DOHH2 (cell line): ENCODE results near the gene TAF3.

Source experiments
- H3F3A ChIP-seq: fragments of 200-600 bp; sonication (generic), shearing (Covaris generic); 2 replicates; pipeline ENCODE4 v1.6.0; 2016; ENCODE audit warnings: antibody characterized with exemption, mild to moderate bottlenecking; ENCODE audit not compliant: control insufficient read depth, insufficient read depth
- H3K27ac ChIP-seq: fragments of 200-600 bp; sonication (generic); 2 replicates; pipeline ENCODE4 v1.5.1; 2014; ENCODE audit warnings: low read depth, mild to moderate bottlenecking, low read length, moderate library complexity
- H3K27me3 ChIP-seq: fragments of 200-600 bp; sonication (generic); 2 replicates; pipeline ENCODE4 v1.6.1; 2014; ENCODE audit warnings: mild to moderate bottlenecking, low read length, mixed read lengths; ENCODE audit not compliant: control insufficient read depth
- H3K36me3 ChIP-seq: fragments of 200-600 bp; sonication (generic); 2 replicates; pipeline ENCODE4 v1.6.1; 2014; ENCODE audit warnings: mild to moderate bottlenecking, low read length, moderate library complexity, mixed read lengths; ENCODE audit not compliant: control insufficient read depth
- H3K4me1 ChIP-seq: fragments of 200-600 bp; sonication (generic); 2 replicates; pipeline ENCODE4 v1.6.1; 2014; ENCODE audit warnings: mild to moderate bottlenecking, low read length, mixed read lengths; ENCODE audit not compliant: control insufficient read depth
- H3K4me2 ChIP-seq: fragments of 200-600 bp; sonication (generic); 2 replicates; pipeline ENCODE4 v1.6.0; 2014; ENCODE audit warnings: mild to moderate bottlenecking, low read length, moderate library complexity
- H3K4me3 ChIP-seq: fragments of 200-600 bp; sonication (generic); 2 replicates; pipeline ENCODE4 v1.5.1; 2014; ENCODE audit warnings: mild to moderate bottlenecking, low read length, mixed read lengths
- H3K79me2 ChIP-seq: fragments of 200-600 bp; sonication (generic); 2 replicates; pipeline ENCODE4 v1.6.1; 2014; ENCODE audit warnings: mild to moderate bottlenecking, low read length, mixed read lengths; ENCODE audit not compliant: control insufficient read depth
- H3K9me2 ChIP-seq: fragments of 200-600 bp; sonication (generic); replicated peaks from 2 replicates; pipeline ENCODE4 v1.6.1; 2014; ENCODE audit warnings: mild to moderate bottlenecking, low read length, mixed read lengths; ENCODE audit not compliant: control insufficient read depth
- H3K9me3 ChIP-seq: fragments of 200-600 bp; sonication (generic); 2 replicates; pipeline ENCODE4 v1.6.1; 2014; ENCODE audit warnings: antibody characterized with exemption, low read length, mixed read lengths; ENCODE audit not compliant: control insufficient read depth, insufficient read depth
- H4K20me1 ChIP-seq: fragments of 200-600 bp; sonication (generic); 2 replicates; pipeline ENCODE4 v1.6.0; 2014; ENCODE audit warnings: low read depth, mild to moderate bottlenecking, antibody characterized with exemption, low read length, moderate library complexity; ENCODE audit not compliant: control insufficient read depth, insufficient read depth
- CTCF ChIP-seq: fragments of 200-600 bp; sonication (generic); IDR thresholded peaks from one replicate; pipeline ENCODE4 v1.5.1; 2014; ENCODE audit warnings: antibody characterized with exemption, mild to moderate bottlenecking, low read depth, low read length; ENCODE audit not compliant: poor library complexity, severe bottlenecking
- EZH2phosphoT487 ChIP-seq: fragments of 200-600 bp; sonication (generic); IDR thresholded peaks from 2 replicates; pipeline ENCODE4 v1.6.1; 2017; ENCODE audit warnings: borderline replicate concordance, mild to moderate bottlenecking, antibody characterized with exemption, low read length, moderate library complexity, mixed read lengths

Gene TAF3

GRCh38 chr10:8034466-8035005, 216.2 kb downstream of the TAF3 start:
- H3K4me1 ChIP-seq: no peaks in the 10 kb centered on the region
- no peaks in the 10 kb centered on the region for H3K9me2 ChIP-seq
- H3K79me2 ChIP-seq: no peaks in the 10 kb centered on the region
- H3K36me3 ChIP-seq: no peaks in the 10 kb centered on the region
- no peaks in the 10 kb centered on the region for H3K9me3 ChIP-seq
- peaks cover 23% of the 10 kb centered on the region for H3K27me3 ChIP-seq
- no peak overlapping the region for H3K4me2 ChIP-seq
- H3K4me3 ChIP-seq: no peak overlapping the region
- no peaks in the 10 kb centered on the region for H3F3A ChIP-seq
- TF ChIP-seq EZH2phosphoT487: no peak
- no peak for TF ChIP-seq CTCF
- no peaks in the 10 kb centered on the region for H4K20me1 ChIP-seq
- no peak overlapping the region for H3K27ac ChIP-seq

- no peaks in the 10 kb centered on the region for H3K9me3 ChIP-seq
- no peaks in the 10 kb centered on the region for H3K4me1 ChIP-seq
- H3K79me2 ChIP-seq: no peaks in the 10 kb centered on the region
- peaks cover 26% of the 10 kb centered on the region for H3K27me3 ChIP-seq
- no peaks in the 10 kb centered on the region for H3K36me3 ChIP-seq
- TF ChIP-seq CTCF (no peak), EZH2phosphoT487 (no peak)
- no peaks in the 10 kb centered on the region for H3F3A ChIP-seq
- no peaks in the 10 kb centered on the region for H3K9me2 ChIP-seq
- H3K4me3 ChIP-seq: no peak overlapping the region
- H3K27ac ChIP-seq: no peak overlapping the region
- H4K20me1 ChIP-seq: no peaks in the 10 kb centered on the region
- H3K4me2 ChIP-seq: no peak overlapping the region
Observed at GRCh38 chr10:8035006-8035640, 216.8 kb downstream of the TAF3 start.

GRCh38 chr10:8035641-8036470, 217.6 kb downstream of the TAF3 start:
- no peak overlapping the region for H3K27ac ChIP-seq
- no peaks in the 10 kb centered on the region for H3K79me2 ChIP-seq
- H3K27me3 ChIP-seq: peaks cover 33% of the 10 kb centered on the region
- no peaks in the 10 kb centered on the region for H3K36me3 ChIP-seq
- no peaks in the 10 kb centered on the region for H3K9me2 ChIP-seq
- TF ChIP-seq EZH2phosphoT487 (no peak), CTCF (no peak)
- no peaks in the 10 kb centered on the region for H3K9me3 ChIP-seq
- no peaks in the 10 kb centered on the region for H3F3A ChIP-seq
- no peak overlapping the region for H3K4me3 ChIP-seq
- no peaks in the 10 kb centered on the region for H4K20me1 ChIP-seq
- no peak overlapping the region for H3K4me2 ChIP-seq
- no peaks in the 10 kb centered on the region for H3K4me1 ChIP-seq
